Measurements from ENCODE around the gene UQCRC1.
"Not testable (repeated sequence)": the region's sequence is repeated elsewhere in the genome, so short reads cannot be mapped to it uniquely, and the experiment has no call there.

The UQCRC1 gene

DNA sequence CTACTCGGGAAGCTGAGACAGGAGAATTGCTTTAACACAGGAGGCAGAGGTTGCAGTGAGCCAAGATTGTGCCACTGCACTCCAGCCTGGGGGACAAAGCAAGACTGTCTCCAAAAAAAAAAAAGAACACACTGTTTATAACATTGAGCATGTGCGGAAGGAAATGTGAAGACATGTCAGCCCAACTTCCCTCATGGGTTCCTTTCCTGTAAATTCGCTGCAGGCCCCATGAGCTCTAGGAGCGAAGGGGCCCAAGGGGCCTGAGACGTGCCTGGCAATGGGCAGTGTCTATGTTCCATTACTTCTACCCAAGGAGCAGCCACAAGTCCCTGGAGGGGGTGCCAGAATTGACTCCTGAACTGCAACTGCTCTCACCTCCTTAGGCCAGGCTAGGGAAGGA lies 56.1 kb downstream of the UQCRC1 start:
- no peak for DNase-seq

DNA sequence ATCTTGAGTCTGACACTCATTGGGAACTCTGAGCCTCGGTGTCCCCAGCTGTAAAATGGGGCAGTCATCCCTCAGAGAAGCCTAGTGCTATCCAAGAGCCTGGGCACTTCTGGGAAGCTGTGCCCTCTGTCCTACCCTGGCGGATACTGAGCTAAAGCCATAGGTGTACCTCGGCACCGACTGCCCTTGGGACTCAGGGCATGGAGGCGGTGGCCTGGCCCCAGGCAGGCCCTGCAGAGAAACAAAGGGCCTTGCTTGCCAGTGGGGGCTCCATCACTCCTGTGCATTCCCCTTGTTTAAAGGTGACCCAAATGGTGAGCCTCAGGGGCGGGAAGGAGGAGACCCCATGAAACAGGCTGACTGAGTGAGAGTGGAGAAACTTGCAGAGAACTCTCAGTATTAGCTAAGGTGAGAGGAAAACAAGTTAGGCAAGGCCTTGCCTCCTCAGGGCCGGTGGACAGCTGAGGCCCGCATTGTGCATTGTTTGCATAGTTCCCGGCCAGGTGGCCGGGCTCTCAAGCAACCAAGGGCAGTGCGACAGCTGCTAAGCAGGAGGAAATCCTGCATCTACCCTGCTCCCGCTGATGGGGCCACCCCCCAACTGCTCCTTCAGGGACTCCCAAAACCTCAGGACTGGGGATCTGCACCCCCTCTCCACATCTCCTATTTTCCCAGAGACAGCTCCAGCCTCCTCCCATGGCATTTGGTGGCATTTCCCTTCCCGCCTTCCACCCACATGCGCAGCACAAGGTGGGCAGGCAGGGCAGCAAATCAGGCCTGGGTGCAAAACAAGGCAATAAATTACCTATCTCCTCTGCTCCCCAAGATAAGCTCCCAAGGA lies 57.1 kb downstream of the UQCRC1 start:
- DNase-seq: no peak

DNA sequence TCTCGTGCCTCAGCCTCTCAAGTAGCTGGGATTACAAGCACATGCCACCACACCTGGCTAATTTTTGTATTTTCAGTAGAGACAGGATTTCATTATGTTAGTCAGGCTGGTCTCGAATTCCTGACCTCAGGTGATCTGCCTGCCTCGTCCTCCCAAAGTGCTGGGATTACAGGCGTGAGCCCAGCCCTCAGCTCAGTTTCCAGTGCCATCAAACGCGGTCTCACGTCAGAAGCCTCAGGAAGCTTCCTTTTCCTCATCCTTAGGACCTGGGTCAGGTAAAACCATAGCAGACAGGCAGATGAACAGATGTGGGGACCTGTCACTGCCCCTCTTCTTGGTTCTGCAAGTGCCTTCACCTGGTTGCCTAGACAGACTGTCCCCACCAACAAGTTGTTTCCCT lies 57.8 kb downstream of the UQCRC1 start:
- DNase-seq: not testable (repeated sequence)
